OCI-LY1 (cell line): ENCODE measurements around the gene ZNF462.

Experiments
- CTCF ChIP-seq: fragments of 200-600 bp; sonication (generic), shearing (Covaris generic); IDR thresholded peaks from 2 replicates; pipeline ENCODE4 v1.5.1; 2017; ENCODE audit warnings: mild to moderate bottlenecking, antibody characterized with exemption, low read length, moderate library complexity, mixed read lengths
- EZH2 ChIP-seq: fragments of 200-600 bp; sonication (generic), shearing (Covaris generic); IDR thresholded peaks from 2 replicates; pipeline ENCODE4 v1.8.0; 2017; ENCODE audit warnings: borderline replicate concordance, mixed run types, mild to moderate bottlenecking, antibody characterized with exemption, low read length, moderate library complexity, mixed read lengths

GRCh38 chr9:106963684-106964083, 100.7 kb downstream of the ZNF462 start:
- TF ChIP-seq CTCF, result no peak
- TF ChIP-seq EZH2, result no peak
